HepG2 (cell line): ENCODE results near the gene ZFPM1. TPM values are rescaled to one million over a fixed set of nuclear protein-coding genes. Genes with fewer than 3 reads are reported as not detected.

Source experiments
- BHLHE40 ChIP-seq: IDR thresholded peaks from 2 replicates; pipeline ENCODE4 v1.6.1; 2011; ENCODE audit warnings: low read length, improper control_type of control experiment
- DMAP1 ChIP-seq: IDR thresholded peaks from 2 replicates; pipeline ENCODE4 v1.6.1; 2016
- HOXA7 ChIP-seq: sonication (generic); formaldehyde crosslinking; IDR thresholded peaks from 2 replicates; pipeline ENCODE4 v1.8.1; 2022; ENCODE audit warnings: mild to moderate bottlenecking, missing genetic modification reagents, moderate library complexity
- KLF13 ChIP-seq: sonication (generic); formaldehyde crosslinking; IDR thresholded peaks from 2 replicates; pipeline ENCODE4 v1.4.0; 2020; ENCODE audit warnings: mild to moderate bottlenecking, missing genetic modification reagents
- NCOA1 ChIP-seq: sonication (generic); formaldehyde crosslinking; IDR thresholded peaks from 2 replicates; pipeline ENCODE4 v1.9.0; 2021; ENCODE audit warnings: missing genetic modification reagents
- XRCC5 ChIP-seq: fragments of 200-400 bp; formaldehyde crosslinking; optimal IDR thresholded peaks from 2 replicates; pipeline ENCODE3; 2017; ENCODE audit warnings: mild to moderate bottlenecking, low read length
- ZNF788 ChIP-seq: sonication (generic); formaldehyde crosslinking; IDR thresholded peaks from 2 replicates; pipeline ENCODE4 v1.5.0; 2020; ENCODE audit warnings: mild to moderate bottlenecking, missing genetic modification reagents, borderline replicate concordance
- ZNF891 ChIP-seq: sonication (generic); formaldehyde crosslinking; IDR thresholded peaks from 2 replicates; pipeline ENCODE4 v1.5.0; 2020; ENCODE audit warnings: mild to moderate bottlenecking, missing genetic modification reagents
- ZSCAN25 ChIP-seq: sonication (generic); formaldehyde crosslinking; IDR thresholded peaks from 2 replicates; pipeline ENCODE4 v1.8.0; 2022; ENCODE audit warnings: mild to moderate bottlenecking, missing genetic modification reagents
- polyA plus RNA-seq, 8 experiments: library from polyadenylated mRNA; depleted of rRNA in 3 of 8; stranded (reverse) in 7 of 8; unstranded in 1 of 8; fragments of >200 nt; fragmentation: Illumina TruSeq in 4 of 8; extraction: Trizol in 4 of 8; gene quantifications; 2 replicates each; pipeline versions ENCODE4 v1.2.1 to v1.2.3, GENCODE V29; 2011 to 2016; ENCODE audit warnings: low read depth in 4 of 8, missing spikeins in 1 of 8, mixed read lengths in 1 of 8; ENCODE audit not compliant: insufficient read depth in 1 of 8
- total RNA-seq, 5 experiments: library from RNA; depleted of rRNA; stranded (reverse); fragments of >200 nt; fragmentation: Illumina TruSeq; extraction: Trizol; gene quantifications; 2 replicates each; pipeline ENCODE4 v1.2.3, GENCODE V29; 2016; ENCODE audit warnings: low read depth in 1 of 5
- TF ChIP-seq, protein P1 (sequence below): sonication (generic); formaldehyde crosslinking; IDR thresholded peaks from 2 replicates; pipeline ENCODE4 v1.4.0; 2020; ENCODE audit warnings: mild to moderate bottlenecking, missing genetic modification reagents, borderline replicate concordance
- TF ChIP-seq, protein P2 (sequence below): sonication (generic); IDR thresholded peaks from 2 replicates; pipeline ENCODE4 v1.6.1; 2016; ENCODE audit warnings: low read depth, borderline replicate concordance
- TF ChIP-seq, protein P3 (sequence below): sonication (generic); formaldehyde crosslinking; IDR thresholded peaks from 2 replicates; pipeline ENCODE4 v1.8.0; 2022; ENCODE audit warnings: missing genetic modification reagents, mild to moderate bottlenecking, moderate library complexity, borderline replicate concordance

ZFPM1 gene
- total and polyA plus RNA-seq, 2 of the 13 experiments (the other 11 are each of a cell fraction or from before 2014, with no cell fraction given), result 1.3 to 3.8 TPM

DNA sequence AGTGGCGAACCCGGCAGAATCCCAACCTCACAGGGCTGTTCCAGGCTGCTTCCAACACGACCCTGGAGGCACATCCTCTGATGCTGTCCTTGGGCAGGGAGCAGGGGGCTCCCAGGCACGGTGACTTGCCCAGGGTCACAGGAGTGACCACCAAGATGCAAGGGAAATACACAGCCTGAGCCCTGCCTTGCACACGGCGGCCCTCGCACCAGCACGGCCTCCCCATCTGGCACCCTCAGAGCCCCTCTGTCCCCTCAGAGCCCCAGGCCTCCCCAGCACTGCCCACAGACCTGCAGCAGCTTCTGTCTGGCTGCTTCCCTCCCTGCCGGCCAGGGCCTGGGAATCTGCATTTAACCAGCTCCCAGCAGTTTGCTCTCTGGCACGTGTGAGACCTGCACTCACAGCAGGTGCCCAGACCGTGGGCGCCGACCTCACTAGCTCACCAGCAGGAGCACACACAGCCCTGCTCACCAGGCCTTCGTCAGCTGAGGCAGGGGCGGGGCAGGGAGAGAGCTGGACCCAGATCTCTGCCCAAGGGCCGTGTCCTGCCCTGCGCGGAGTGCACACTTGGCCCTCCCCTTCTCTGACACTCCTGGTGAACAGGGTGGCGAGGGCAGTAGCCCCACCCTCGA lies 87.4 kb downstream of the ZFPM1 start (continued):
- TF ChIP-seq ZNF891 (CRISPR knock-in tag), result 0 out of 2 replicates have a peak, but pooled peaks have one; percentile 33
- TF ChIP-seq XRCC5, result peak; percentile 13
- TF ChIP-seq HOXA7 (CRISPR knock-in tag), result 0 out of 2 replicates have a peak, but pooled peaks have one; percentile 38
- peak; percentile 27; the same call in 1 of the 2 replicates for TF ChIP-seq BHLHE40
- TF ChIP-seq, protein P1, sequence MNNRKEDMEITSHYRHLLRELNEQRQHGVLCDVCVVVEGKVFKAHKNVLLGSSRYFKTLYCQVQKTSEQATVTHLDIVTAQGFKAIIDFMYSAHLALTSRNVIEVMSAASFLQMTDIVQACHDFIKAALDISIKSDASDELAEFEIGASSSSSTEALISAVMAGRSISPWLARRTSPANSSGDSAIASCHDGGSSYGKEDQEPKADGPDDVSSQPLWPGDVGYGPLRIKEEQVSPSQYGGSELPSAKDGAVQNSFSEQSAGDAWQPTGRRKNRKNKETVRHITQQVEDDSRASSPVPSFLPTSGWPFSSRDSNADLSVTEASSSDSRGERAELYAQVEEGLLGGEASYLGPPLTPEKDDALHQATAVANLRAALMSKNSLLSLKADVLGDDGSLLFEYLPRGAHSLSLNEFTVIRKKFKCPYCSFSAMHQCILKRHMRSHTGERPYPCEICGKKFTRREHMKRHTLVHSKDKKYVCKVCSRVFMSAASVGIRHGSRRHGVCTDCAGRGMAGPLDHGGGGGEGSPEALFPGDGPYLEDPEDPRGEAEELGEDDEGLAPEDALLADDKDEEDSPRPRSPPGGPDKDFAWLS (CRISPR knock-in tag), result no peak
- TF ChIP-seq, protein P2, sequence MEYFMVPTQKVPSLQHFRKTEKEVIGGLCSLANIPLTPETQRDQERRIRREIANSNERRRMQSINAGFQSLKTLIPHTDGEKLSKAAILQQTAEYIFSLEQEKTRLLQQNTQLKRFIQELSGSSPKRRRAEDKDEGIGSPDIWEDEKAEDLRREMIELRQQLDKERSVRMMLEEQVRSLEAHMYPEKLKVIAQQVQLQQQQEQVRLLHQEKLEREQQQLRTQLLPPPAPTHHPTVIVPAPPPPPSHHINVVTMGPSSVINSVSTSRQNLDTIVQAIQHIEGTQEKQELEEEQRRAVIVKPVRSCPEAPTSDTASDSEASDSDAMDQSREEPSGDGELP, result peak; percentile 50; the same call in 1 of the 2 replicates
- peak; percentile 91 for TF ChIP-seq ZSCAN25 (CRISPR knock-in tag)
- TF ChIP-seq DMAP1 (CRISPR knock-in tag), result no peak
- TF ChIP-seq NCOA1 (CRISPR knock-in tag), result no peak
- TF ChIP-seq KLF13 (CRISPR knock-in tag), result 0 out of 2 replicates have a peak, but pooled peaks have one; percentile 43
- 0 out of 2 replicates have a peak, but pooled peaks have one; percentile 25 for TF ChIP-seq ZNF788 (CRISPR knock-in tag)
- TF ChIP-seq, protein P3, sequence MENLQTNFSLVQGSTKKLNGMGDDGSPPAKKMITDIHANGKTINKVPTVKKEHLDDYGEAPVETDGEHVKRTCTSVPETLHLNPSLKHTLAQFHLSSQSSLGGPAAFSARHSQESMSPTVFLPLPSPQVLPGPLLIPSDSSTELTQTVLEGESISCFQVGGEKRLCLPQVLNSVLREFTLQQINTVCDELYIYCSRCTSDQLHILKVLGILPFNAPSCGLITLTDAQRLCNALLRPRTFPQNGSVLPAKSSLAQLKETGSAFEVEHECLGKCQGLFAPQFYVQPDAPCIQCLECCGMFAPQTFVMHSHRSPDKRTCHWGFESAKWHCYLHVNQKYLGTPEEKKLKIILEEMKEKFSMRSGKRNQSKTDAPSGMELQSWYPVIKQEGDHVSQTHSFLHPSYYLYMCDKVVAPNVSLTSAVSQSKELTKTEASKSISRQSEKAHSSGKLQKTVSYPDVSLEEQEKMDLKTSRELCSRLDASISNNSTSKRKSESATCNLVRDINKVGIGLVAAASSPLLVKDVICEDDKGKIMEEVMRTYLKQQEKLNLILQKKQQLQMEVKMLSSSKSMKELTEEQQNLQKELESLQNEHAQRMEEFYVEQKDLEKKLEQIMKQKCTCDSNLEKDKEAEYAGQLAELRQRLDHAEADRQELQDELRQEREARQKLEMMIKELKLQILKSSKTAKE, result 0 out of 2 replicates have a peak, but pooled peaks have one; percentile 15
